ENCODE results near the gene OR6S1.

OR6S1 gene

DNA sequence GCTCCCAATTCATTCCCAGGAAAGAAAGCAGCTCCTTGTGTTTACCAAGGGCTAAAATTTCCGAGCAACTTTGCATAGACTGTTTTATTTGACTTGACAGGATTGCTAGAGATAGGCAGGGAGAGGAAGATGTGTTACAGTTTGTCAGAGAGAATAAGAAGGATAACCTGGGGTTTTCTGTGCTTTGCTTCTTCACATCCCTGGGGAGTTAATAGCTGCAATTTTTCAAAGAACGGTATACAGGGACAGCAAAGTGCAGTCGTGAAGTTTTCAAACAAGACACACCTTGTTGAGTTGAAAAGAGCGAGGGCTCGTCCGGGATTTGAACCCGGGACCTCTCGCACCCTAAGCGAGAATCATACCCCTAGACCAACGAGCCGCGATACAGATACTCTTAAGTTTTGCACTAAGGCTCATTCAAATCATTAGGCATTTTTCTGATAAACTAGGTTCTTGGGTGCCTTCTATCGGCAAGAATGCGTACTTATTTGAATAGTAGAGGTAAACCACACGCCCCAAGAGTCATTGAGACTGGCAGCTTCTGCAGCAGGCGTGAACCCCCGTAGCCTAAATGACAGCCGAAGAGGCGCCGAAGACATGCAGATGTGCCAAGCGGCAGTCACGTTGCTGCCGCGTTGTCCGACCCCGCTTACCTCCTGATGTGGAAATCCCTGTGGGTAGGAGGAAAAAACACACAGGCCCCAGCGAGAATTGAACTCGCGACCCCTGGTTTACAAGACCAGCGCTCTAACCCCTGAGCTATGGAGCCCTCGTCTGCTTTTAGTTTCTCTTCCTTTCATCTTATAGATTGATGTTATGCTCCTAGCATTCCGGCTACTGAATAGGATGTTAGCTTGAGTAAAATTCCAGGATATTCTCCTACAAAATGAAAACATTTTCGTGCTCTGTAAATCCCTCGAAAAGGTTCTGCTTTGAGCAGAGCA, 28.1 kb downstream of the OR6S1 start (continued):
- peak; percentile 24; the same call in 1 of the 2 replicates for TF ChIP-seq ZSCAN4 (tag by site-specific recombination; IDR thresholded peaks at IDR 0.05)
- TF ChIP-seq, protein P1, sequence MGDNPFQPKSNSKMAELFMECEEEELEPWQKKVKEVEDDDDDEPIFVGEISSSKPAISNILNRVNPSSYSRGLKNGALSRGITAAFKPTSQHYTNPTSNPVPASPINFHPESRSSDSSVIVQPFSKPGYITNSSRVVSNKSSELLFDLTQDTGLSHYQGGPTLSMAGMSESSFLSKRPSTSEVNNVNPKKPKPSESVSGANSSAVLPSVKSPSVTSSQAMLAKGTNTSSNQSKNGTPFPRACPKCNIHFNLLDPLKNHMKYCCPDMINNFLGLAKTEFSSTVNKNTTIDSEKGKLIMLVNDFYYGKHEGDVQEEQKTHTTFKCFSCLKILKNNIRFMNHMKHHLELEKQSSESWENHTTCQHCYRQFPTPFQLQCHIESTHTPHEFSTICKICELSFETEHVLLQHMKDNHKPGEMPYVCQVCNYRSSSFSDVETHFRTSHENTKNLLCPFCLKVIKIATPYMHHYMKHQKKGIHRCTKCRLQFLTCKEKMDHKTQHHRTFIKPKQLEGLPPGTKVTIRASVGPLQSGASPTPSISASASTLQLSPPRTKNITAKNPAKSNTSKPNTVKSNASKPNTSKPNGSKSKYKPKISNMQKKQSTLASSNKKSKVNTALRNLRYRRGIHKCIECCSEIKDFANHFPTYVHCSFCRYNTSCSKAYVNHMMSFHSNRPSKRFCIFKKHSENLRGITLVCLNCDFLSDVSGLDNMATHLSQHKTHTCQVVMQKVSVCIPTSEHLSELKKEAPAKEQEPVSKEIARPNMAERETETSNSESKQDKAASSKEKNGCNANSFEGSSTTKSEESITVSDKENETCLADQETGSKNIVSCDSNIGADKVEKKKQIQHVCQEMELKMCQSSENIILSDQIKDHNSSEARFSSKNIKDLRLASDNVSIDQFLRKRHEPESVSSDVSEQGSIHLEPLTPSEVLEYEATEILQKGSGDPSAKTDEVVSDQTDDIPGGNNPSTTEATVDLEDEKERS (tag by site-specific recombination; IDR thresholded peaks at IDR 0.05) = peak; percentile 64; the same call in 1 of the 2 replicates
- peak; percentile 62 for TF ChIP-seq SCRT2 (tag by site-specific recombination; IDR thresholded peaks at IDR 0.05)
- TF ChIP-seq, protein P2, sequence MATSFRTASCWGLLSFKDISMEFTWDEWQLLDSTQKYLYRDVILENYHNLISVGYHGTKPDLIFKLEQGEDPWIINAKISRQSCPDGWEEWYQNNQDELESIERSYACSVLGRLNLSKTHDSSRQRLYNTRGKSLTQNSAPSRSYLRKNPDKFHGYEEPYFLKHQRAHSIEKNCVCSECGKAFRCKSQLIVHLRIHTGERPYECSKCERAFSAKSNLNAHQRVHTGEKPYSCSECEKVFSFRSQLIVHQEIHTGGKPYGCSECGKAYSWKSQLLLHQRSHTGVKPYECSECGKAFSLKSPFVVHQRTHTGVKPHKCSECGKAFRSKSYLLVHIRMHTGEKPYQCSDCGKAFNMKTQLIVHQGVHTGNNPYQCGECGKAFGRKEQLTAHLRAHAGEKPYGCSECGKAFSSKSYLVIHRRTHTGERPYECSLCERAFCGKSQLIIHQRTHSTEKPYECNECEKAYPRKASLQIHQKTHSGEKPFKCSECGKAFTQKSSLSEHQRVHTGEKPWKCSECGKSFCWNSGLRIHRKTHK (tag by site-specific recombination; IDR thresholded peaks at IDR 0.05) = no peak
- TF ChIP-seq RBAK (tag by site-specific recombination; IDR thresholded peaks at IDR 0.05) = no peak
- TF ChIP-seq OSR2 (tag by site-specific recombination; IDR thresholded peaks at IDR 0.05) = peak; percentile 98
- TF ChIP-seq ZSCAN16 (tag by site-specific recombination; IDR thresholded peaks at IDR 0.05) = peak; percentile 85; the same call in 1 of the 2 replicates
- TF ChIP-seq, protein P3, sequence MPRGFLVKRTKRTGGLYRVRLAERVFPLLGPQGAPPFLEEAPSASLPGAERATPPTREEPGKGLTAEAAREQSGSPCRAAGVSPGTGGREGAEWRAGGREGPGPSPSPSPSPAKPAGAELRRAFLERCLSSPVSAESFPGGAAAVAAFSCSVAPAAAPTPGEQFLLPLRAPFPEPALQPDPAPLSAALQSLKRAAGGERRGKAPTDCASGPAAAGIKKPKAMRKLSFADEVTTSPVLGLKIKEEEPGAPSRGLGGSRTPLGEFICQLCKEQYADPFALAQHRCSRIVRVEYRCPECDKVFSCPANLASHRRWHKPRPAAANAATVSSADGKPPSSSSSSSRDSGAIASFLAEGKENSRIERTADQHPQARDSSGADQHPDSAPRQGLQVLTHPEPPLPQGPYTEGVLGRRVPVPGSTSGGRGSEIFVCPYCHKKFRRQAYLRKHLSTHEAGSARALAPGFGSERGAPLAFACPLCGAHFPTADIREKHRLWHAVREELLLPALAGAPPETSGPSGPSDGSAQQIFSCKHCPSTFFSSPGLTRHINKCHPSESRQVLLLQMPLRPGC (tag by site-specific recombination; IDR thresholded peaks at IDR 0.05) = peak; percentile 67; the same call in 1 of the 2 replicates
- no peak for TF ChIP-seq ZFHX2 (tag by site-specific recombination; conservative IDR thresholded peaks at IDR 0.05)
- TF ChIP-seq, protein P4, sequence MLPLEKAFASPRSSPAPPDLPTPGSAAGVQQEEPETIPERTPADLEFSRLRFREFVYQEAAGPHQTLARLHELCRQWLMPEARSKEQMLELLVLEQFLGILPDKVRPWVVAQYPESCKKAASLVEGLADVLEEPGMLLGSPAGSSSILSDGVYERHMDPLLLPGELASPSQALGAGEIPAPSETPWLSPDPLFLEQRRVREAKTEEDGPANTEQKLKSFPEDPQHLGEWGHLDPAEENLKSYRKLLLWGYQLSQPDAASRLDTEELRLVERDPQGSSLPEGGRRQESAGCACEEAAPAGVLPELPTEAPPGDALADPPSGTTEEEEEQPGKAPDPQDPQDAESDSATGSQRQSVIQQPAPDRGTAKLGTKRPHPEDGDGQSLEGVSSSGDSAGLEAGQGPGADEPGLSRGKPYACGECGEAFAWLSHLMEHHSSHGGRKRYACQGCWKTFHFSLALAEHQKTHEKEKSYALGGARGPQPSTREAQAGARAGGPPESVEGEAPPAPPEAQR (tag by site-specific recombination; IDR thresholded peaks at IDR 0.05) = no peak; the same call in 1 of the 2 replicates
- TF ChIP-seq YY1 (tag by site-specific recombination; IDR thresholded peaks at IDR 0.05) = no peak; the same call in 1 of the 2 replicates
- no peak for TF ChIP-seq ZNF221 (tag by site-specific recombination; IDR thresholded peaks at IDR 0.05; ENCODE audit: borderline replicate concordance)
- TF ChIP-seq SP2 (tag by site-specific recombination; IDR thresholded peaks at IDR 0.05) = 0 out of 2 replicates have a peak, but pooled peaks have one; percentile 21
- TF ChIP-seq ZNF426 (tag by site-specific recombination; IDR thresholded peaks at IDR 0.05) = peak; percentile 5; the same call in 1 of the 2 replicates
- TF ChIP-seq FEZF1 (tag by site-specific recombination; IDR thresholded peaks at IDR 0.05) = no peak; the same call in 1 of the 2 replicates
- TF ChIP-seq, protein P5, sequence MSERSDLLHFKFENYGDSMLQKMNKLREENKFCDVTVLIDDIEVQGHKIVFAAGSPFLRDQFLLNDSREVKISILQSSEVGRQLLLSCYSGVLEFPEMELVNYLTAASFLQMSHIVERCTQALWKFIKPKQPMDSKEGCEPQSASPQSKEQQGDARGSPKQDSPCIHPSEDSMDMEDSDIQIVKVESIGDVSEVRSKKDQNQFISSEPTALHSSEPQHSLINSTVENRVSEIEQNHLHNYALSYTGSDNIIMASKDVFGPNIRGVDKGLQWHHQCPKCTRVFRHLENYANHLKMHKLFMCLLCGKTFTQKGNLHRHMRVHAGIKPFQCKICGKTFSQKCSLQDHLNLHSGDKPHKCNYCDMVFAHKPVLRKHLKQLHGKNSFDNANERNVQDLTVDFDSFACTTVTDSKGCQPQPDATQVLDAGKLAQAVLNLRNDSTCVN (tag by site-specific recombination; optimal IDR thresholded peaks at IDR 0.05) = peak; percentile 45
- TF ChIP-seq ZNF19 (tag by site-specific recombination; IDR thresholded peaks at IDR 0.05; ENCODE audit: low read depth) = no peak
- TF ChIP-seq REST (tag by site-specific recombination; IDR thresholded peaks at IDR 0.05) = peak; percentile 9; the same call in 1 of the 2 replicates
- no peak for TF ChIP-seq SCRT1 (tag by site-specific recombination; IDR thresholded peaks at IDR 0.05; ENCODE audit: borderline replicate concordance)
- TF ChIP-seq KLF16 (tag by site-specific recombination; IDR thresholded peaks at IDR 0.05) = peak; percentile 44; the same call in 1 of the 2 replicates
- peak; percentile 56; the same call in 1 of the 2 replicates for TF ChIP-seq ZIC2 (tag by site-specific recombination; IDR thresholded peaks at IDR 0.05)
- TF ChIP-seq ZNF830 (tag by site-specific recombination; IDR thresholded peaks at IDR 0.05; ENCODE audit: low read depth) = no peak
- TF ChIP-seq ZFP69B (tag by site-specific recombination; IDR thresholded peaks at IDR 0.05) = 0 out of 2 replicates have a peak, but pooled peaks have one; percentile 37
- peak; percentile 94 for TF ChIP-seq KLF8 (tag by site-specific recombination; IDR thresholded peaks at IDR 0.05)

Data from HEK293 (cell line).